ENCODE measurements around the gene CCDC172. TPM values are rescaled to one million over a fixed set of nuclear protein-coding genes. Genes with fewer than 3 reads are reported as not detected.

CCDC172 gene
- total and polyA plus RNA-seq, 2 of the 8 experiments (the other 6 are each of a cell fraction or from before 2014, with no cell fraction given): 1.1 to 3.6 TPM

Small RNAs within 50 kb of the gene (small RNA-seq; reads per million reads assigned to genes)
- gene SNRPGP6 (ENCODE audit: insufficient read depth): not detected

Other genes with a start within 250 kb of the CCDC172 start
- 2.0 TPM in 2 replicates for gene GFRA1, start 51.2 kb upstream of the CCDC172 start, total RNA-seq (2021; fragmentation: NEBNext Ultra II Directional; extraction: Animal tissue kit (Norgen Biotek cat#: 25700))
- 1.1 and 2.2 TPM in 2 replicates for gene GFRA1, start 51.2 kb upstream of the CCDC172 start, polyA plus RNA-seq (2011; rRNA removed)
- not detected in 2 replicates for gene PNLIPRP3, start 103.4 kb downstream of the CCDC172 start, total RNA-seq (2021; fragmentation: NEBNext Ultra II Directional; extraction: Animal tissue kit (Norgen Biotek cat#: 25700))
- not detected in 2 replicates for gene PNLIPRP3, start 103.4 kb downstream of the CCDC172 start, polyA plus RNA-seq (2011; rRNA removed)
- not detected in 2 replicates for gene PNLIP, start 221.5 kb downstream of the CCDC172 start, total RNA-seq (2021; fragmentation: NEBNext Ultra II Directional; extraction: Animal tissue kit (Norgen Biotek cat#: 25700))
- not detected in 2 replicates for gene PNLIP, start 221.5 kb downstream of the CCDC172 start, polyA plus RNA-seq (2011; rRNA removed)